Measurements from ENCODE around the gene KLHDC7B. TPM values are rescaled to one million over a fixed set of nuclear protein-coding genes. Genes with fewer than 3 reads are reported as not detected.

Gene KLHDC7B
- total and polyA plus RNA-seq, 10 of the 15 experiments (the other 5 are each of a cell fraction or from before 2014, with no cell fraction given): 0.05 to 2.2 (median 0.93) TPM; not detected in 2

- POLR2A ChIA-PET: no interaction called here
These were observed 7.6 kb downstream of the KLHDC7B start for GRCh38 chr22:50553310-50553709.

More at GRCh38 chr22:50553310-50553709, 7.6 kb downstream of the KLHDC7B start:
- no TSS peak for BruUV-seq (replicated peaks)
- no peak overlapping the region for H3K4me2 ChIP-seq (ENCODE audit: control insufficient read depth, insufficient read depth)
- H3K27ac ChIP-seq (ENCODE audit: control insufficient read depth, insufficient read depth): no peak overlapping the region
- no peak for ATAC-seq
- H3K9ac ChIP-seq (ENCODE audit: control insufficient read depth, insufficient read depth, low read length): no peak overlapping the region
- H3K9me3 ChIP-seq (replicated peaks; ENCODE audit: control insufficient read depth, insufficient read depth, low read length): no peaks in the 10 kb centered on the region
- DNase-seq (ENCODE audit: low read depth, low spot score): no peak
- in situ Hi-C loops (cut with MboI): no loop called here
- TF ChIP-seq CBX5 (IDR thresholded peaks at IDR 0.05; ENCODE audit: low read depth) (no peak), SMAD1 (IDR thresholded peaks at IDR 0.05; ENCODE audit: low read depth, partially characterized antibody) (no peak), PML (IDR thresholded peaks at IDR 0.05; ENCODE audit: low read length) (no peak), TARDBP (IDR thresholded peaks at IDR 0.05; ENCODE audit: borderline replicate concordance) (no peak), ZNF622 (IDR thresholded peaks at IDR 0.05) (no peak), POLR2AphosphoS5 (IDR thresholded peaks at IDR 0.05; ENCODE audit: low read length) (no peak), SRF (IDR thresholded peaks at IDR 0.05; ENCODE audit: low read depth in 2 of 2, low read length in 2 of 2) (no peak), HDGF (IDR thresholded peaks at IDR 0.05) (no peak), ATF2 (IDR thresholded peaks at IDR 0.05; ENCODE audit: low read length) (no peak), SREBF1 (IDR thresholded peaks at IDR 0.05; ENCODE audit: low read length) (no peak)
- H3K4me3 ChIP-seq: no peak overlapping the region
- 53% methylated on average over 8 of the region's 8 CpGs for WGBS (ENCODE audit: insufficient coverage, insufficient replicate concordance, low lambda C conversion rate, missing lambda C conversion rate)
- H3K4me1 ChIP-seq (ENCODE audit: control insufficient read depth, insufficient read depth, low read length): peaks cover 5% of the 10 kb centered on the region
- RAD21 ChIA-PET (ENCODE audit: unreplicated experiment): interaction anchor here (0.6 kb wide), 1 partner anchor 102 kb away, joined by 3 read pairs; no protein-coding TSS in a partner anchor
- CTCF ChIA-PET: interaction anchor here (1.2 kb wide), 1 partner anchor 10 kb away, joined by 5 read pairs; the partner anchor contains the start of gene SYCE3
- H2AFZ ChIP-seq (ENCODE audit: control insufficient read depth, low read depth, low read length): no peak overlapping the region
- no peaks in the 10 kb centered on the region for H3K36me3 ChIP-seq (ENCODE audit: control insufficient read depth in 2 of 2, insufficient read depth in 2 of 2, low read length in 1 of 2)
- H3K79me2 ChIP-seq (ENCODE audit: control insufficient read depth, insufficient read depth, low read length): no peaks in the 10 kb centered on the region
- peak; percentile 13 for FAIRE-seq
- H4K20me1 ChIP-seq (ENCODE audit: control insufficient read depth, insufficient read depth): no peaks in the 10 kb centered on the region
- no peaks in the 10 kb centered on the region for H3K27me3 ChIP-seq (replicated peaks in 1 of 2; ENCODE audit: control insufficient read depth in 2 of 2, insufficient read depth in 2 of 2, low read length in 1 of 2)
- intact Hi-C loops (cut with micrococcal nuclease; ENCODE audit: unreplicated experiment): no loop called here
- SMC1A ChIA-PET (ENCODE audit: uncharacterized antibody, unreplicated experiment): no interaction called here

Measured in GM12878 (cell line).